HCT116 (cell line): ENCODE data around the gene TYROBP.

ENCODE experiments used
- CEBPB ChIP-seq: IDR thresholded peaks from 2 replicates; pipeline ENCODE4 v1.6.1; 2012; ENCODE audit warnings: low read depth
- POLR2A ChIP-seq: IDR thresholded peaks from 2 replicates; pipeline ENCODE4 v1.7.0; 2011; ENCODE audit warnings: borderline replicate concordance; ENCODE audit not compliant: insufficient read depth, insufficient read length; ENCODE audit errors: extremely low read depth
- POLR2AphosphoS5 ChIP-seq: IDR thresholded peaks from 2 replicates; pipeline ENCODE4 v1.6.1; 2011; ENCODE audit warnings: mild to moderate bottlenecking, low read depth, low read length, moderate library complexity
- SRF ChIP-seq: IDR thresholded peaks from 2 replicates; pipeline ENCODE4 v1.6.1; 2012; ENCODE audit warnings: low read depth
- TCF7L2 ChIP-seq: IDR thresholded peaks from 2 replicates; pipeline ENCODE4 v1.7.0; 2011; ENCODE audit warnings: borderline replicate concordance, inconsistent platforms; ENCODE audit not compliant: insufficient read depth, insufficient read length; ENCODE audit errors: extremely low read depth
- YY1 ChIP-seq: IDR thresholded peaks from 2 replicates; pipeline ENCODE4 v1.6.1; 2011; ENCODE audit warnings: low read length, low read depth, moderate library complexity, mild to moderate bottlenecking; ENCODE audit not compliant: insufficient replicate concordance; ENCODE audit errors: extremely low read depth
- TF ChIP-seq, protein P1 (sequence below), 3 experiments: fragments of 200-600 bp in 1 of 3; sonication (generic) in 1 of 3; IDR thresholded peaks in 2 of 3; conservative IDR thresholded peaks in 1 of 3; 2 replicates each; pipeline ENCODE4 v1.5.1; 2012 to 2017; ENCODE audit warnings: low read depth in 2 of 3, low read length in 2 of 3, antibody characterized with exemption in 1 of 3, borderline replicate concordance in 1 of 3, control low read depth in 1 of 3, mild to moderate bottlenecking in 1 of 3, mixed read lengths in 1 of 3, mixed run types in 1 of 3, moderate library complexity in 1 of 3; ENCODE audit not compliant: insufficient read depth in 1 of 3
- TF ChIP-seq, protein P2 (sequence below): IDR thresholded peaks from 2 replicates; pipeline ENCODE4 v1.6.1; 2011; ENCODE audit warnings: mild to moderate bottlenecking, low read length, moderate library complexity; ENCODE audit not compliant: insufficient replicate concordance; ENCODE audit errors: extremely low read depth

DNA sequence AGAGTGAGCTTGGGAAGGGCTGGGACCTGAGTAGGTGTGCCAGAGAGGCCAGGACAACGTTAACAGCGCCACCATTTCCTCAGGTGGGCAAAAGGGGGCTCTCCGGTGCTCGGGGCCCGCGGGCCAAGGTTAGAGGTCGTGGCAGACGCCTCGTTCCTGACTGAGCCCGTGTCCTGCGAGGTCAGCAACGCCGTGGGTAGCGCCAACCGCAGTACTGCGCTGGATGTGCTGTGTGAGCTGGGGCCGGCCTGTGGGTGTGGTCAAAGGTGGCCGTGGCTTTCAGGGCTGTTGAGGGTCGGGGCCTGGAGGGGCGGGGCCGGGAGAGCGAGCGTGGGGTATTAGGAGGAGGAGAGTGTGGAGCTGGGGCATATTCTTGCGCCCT is 47.7 kb downstream of the TYROBP start:
- TF ChIP-seq, protein P1, sequence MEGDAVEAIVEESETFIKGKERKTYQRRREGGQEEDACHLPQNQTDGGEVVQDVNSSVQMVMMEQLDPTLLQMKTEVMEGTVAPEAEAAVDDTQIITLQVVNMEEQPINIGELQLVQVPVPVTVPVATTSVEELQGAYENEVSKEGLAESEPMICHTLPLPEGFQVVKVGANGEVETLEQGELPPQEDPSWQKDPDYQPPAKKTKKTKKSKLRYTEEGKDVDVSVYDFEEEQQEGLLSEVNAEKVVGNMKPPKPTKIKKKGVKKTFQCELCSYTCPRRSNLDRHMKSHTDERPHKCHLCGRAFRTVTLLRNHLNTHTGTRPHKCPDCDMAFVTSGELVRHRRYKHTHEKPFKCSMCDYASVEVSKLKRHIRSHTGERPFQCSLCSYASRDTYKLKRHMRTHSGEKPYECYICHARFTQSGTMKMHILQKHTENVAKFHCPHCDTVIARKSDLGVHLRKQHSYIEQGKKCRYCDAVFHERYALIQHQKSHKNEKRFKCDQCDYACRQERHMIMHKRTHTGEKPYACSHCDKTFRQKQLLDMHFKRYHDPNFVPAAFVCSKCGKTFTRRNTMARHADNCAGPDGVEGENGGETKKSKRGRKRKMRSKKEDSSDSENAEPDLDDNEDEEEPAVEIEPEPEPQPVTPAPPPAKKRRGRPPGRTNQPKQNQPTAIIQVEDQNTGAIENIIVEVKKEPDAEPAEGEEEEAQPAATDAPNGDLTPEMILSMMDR (IDR thresholded peaks at IDR 0.05 in 2 of 3, conservative IDR thresholded peaks at IDR 0.05 in 1 of 3; ENCODE audit: borderline replicate concordance in 1 of 3, insufficient read depth in 1 of 3, low read depth in 2 of 3, low read length in 2 of 3) = no peak
- TF ChIP-seq YY1 (no peak), CEBPB (no peak), POLR2AphosphoS5 (no peak), POLR2A (no peak), TCF7L2 (no peak), SRF (no peak)
- TF ChIP-seq, protein P2, sequence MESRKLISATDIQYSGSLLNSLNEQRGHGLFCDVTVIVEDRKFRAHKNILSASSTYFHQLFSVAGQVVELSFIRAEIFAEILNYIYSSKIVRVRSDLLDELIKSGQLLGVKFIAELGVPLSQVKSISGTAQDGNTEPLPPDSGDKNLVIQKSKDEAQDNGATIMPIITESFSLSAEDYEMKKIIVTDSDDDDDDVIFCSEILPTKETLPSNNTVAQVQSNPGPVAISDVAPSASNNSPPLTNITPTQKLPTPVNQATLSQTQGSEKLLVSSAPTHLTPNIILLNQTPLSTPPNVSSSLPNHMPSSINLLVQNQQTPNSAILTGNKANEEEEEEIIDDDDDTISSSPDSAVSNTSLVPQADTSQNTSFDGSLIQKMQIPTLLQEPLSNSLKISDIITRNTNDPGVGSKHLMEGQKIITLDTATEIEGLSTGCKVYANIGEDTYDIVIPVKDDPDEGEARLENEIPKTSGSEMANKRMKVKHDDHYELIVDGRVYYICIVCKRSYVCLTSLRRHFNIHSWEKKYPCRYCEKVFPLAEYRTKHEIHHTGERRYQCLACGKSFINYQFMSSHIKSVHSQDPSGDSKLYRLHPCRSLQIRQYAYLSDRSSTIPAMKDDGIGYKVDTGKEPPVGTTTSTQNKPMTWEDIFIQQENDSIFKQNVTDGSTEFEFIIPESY = no peak
